ENCODE measurements around the gene PTPRCAP. TPM values are rescaled to one million over a fixed set of nuclear protein-coding genes. Genes with fewer than 3 reads are reported as not detected.

PTPRCAP gene
- polyA plus RNA-seq, 1 donor (not counting 4 experiments of a cell fraction or from before 2014, with no cell fraction given) = not detected

- Histone ChIP-seq H3K4me2 (ENCODE audit: control insufficient read depth, extremely low read depth, insufficient read depth, low read depth, low read length) (no peak overlapping the region), H3K4me1 (ENCODE audit: control insufficient read depth, extremely low read depth, insufficient read depth, low read length) (peaks cover 6% of the 10 kb centered on the region), H3K27ac (ENCODE audit: control insufficient read depth, insufficient read depth, low read length) (no peak overlapping the region), H3K4me3 (ENCODE audit: control insufficient read depth in 2 of 3, extremely low read depth in 1 of 3, insufficient read depth in 2 of 3, low read depth in 1 of 3, low read length in 3 of 3) (no peak overlapping the region), H3K27me3 (ENCODE audit: control insufficient read depth, extremely low read depth, insufficient read depth, low read length) (no peaks in the 10 kb centered on the region), H2AFZ (ENCODE audit: control insufficient read depth, low read length) (no peak overlapping the region), H4K20me1 (ENCODE audit: control insufficient read depth, extremely low read depth, insufficient read depth, low read length) (peaks cover 5% of the 10 kb centered on the region), H3K79me2 (ENCODE audit: control insufficient read depth, insufficient read depth, low read length) (peaks cover 15% of the 10 kb centered on the region), H3K36me3 (ENCODE audit: control insufficient read depth in 2 of 2, extremely low read depth in 1 of 2, insufficient read depth in 2 of 2, low read length in 2 of 2) (peaks cover 12 to 29% of the 10 kb centered on the region in 2 experiments), H3K9me3 (ENCODE audit: control insufficient read depth, low read depth, low read length) (no peaks in the 10 kb centered on the region), H3K9me1 (ENCODE audit: control insufficient read depth, extremely low read depth, insufficient read depth, low read length) (no peaks in the 10 kb centered on the region), H3K9ac (ENCODE audit: control insufficient read depth, extremely low read depth, insufficient read depth, low read length) (no peak overlapping the region)
- TF ChIP-seq EZH2 (IDR thresholded peaks at IDR 0.05; ENCODE audit: low read length) (no peak), CTCF (optimal IDR thresholded peaks at IDR 0.05 in 1 of 3, IDR thresholded peaks at IDR 0.05 in 1 of 3, conservative IDR thresholded peaks at IDR 0.05 in 1 of 3; ENCODE audit: extremely low read depth in 1 of 3, insufficient read depth in 2 of 3, low read length in 3 of 3) (no peak)
- DNase-seq (ENCODE audit: low read depth, low spot score) (no peak), FAIRE-seq (no peak)
- dilution Hi-C loops (cut with MboI; ENCODE audit: extremely low pct_ligation_motif_present, low sequenced_read_pairs) = no loop called here
These were observed 848 bp upstream of the PTPRCAP start for GRCh38 chr11:67438158-67438902.

- dilution Hi-C loops (cut with MboI; ENCODE audit: extremely low pct_ligation_motif_present, low sequenced_read_pairs) = no loop called here
- no peak overlapping the region for H2AFZ ChIP-seq (ENCODE audit: control insufficient read depth, low read length)
- DNase-seq (ENCODE audit: low read depth, low spot score) (no peak), FAIRE-seq (no peak)
- peaks cover 5% of the 10 kb centered on the region for H4K20me1 ChIP-seq (ENCODE audit: control insufficient read depth, extremely low read depth, insufficient read depth, low read length)
- TF ChIP-seq EZH2 (IDR thresholded peaks at IDR 0.05; ENCODE audit: low read length) (no peak), CTCF (optimal IDR thresholded peaks at IDR 0.05 in 1 of 3, IDR thresholded peaks at IDR 0.05 in 1 of 3, conservative IDR thresholded peaks at IDR 0.05 in 1 of 3; ENCODE audit: extremely low read depth in 1 of 3, insufficient read depth in 2 of 3, low read length in 3 of 3) (no peak)
- peaks cover 12% of the 10 kb centered on the region for H3K79me2 ChIP-seq (ENCODE audit: control insufficient read depth, insufficient read depth, low read length)
- H3K36me3 ChIP-seq (ENCODE audit: control insufficient read depth in 2 of 2, extremely low read depth in 1 of 2, insufficient read depth in 2 of 2, low read length in 2 of 2) = peaks cover 17 to 31% of the 10 kb centered on the region in 2 experiments
- H3K9ac ChIP-seq (ENCODE audit: control insufficient read depth, extremely low read depth, insufficient read depth, low read length) = no peak overlapping the region
- no peaks in the 10 kb centered on the region for H3K27me3 ChIP-seq (ENCODE audit: control insufficient read depth, extremely low read depth, insufficient read depth, low read length)
- H3K9me1 ChIP-seq (ENCODE audit: control insufficient read depth, extremely low read depth, insufficient read depth, low read length) = no peaks in the 10 kb centered on the region
- H3K4me1 ChIP-seq (ENCODE audit: control insufficient read depth, extremely low read depth, insufficient read depth, low read length) = peaks cover 6% of the 10 kb centered on the region
- no peak overlapping the region for H3K4me3 ChIP-seq (ENCODE audit: control insufficient read depth in 2 of 3, extremely low read depth in 1 of 3, insufficient read depth in 2 of 3, low read depth in 1 of 3, low read length in 3 of 3)
- no peak overlapping the region for H3K27ac ChIP-seq (ENCODE audit: control insufficient read depth, insufficient read depth, low read length)
- H3K4me2 ChIP-seq (ENCODE audit: control insufficient read depth, extremely low read depth, insufficient read depth, low read depth, low read length) = no peak overlapping the region
- H3K9me3 ChIP-seq (ENCODE audit: control insufficient read depth, low read depth, low read length) = no peaks in the 10 kb centered on the region
These were observed 301 bp upstream of the PTPRCAP start for GRCh38 chr11:67437809-67438157.

All from keratinocyte (primary cell).